Measurements from ENCODE around the gene SPHK2.
A peak's percentile ranks its signal among the peaks of the same experiment; 100 is the strongest.
"Not testable (repeated sequence)": the region's sequence is repeated elsewhere in the genome, so short reads cannot be mapped to it uniquely, and the experiment has no call there.

The SPHK2 gene

GRCh38 chr19:48660852-48661710 lies 41.8 kb downstream of the SPHK2 start:
- DNase-seq (ENCODE audit: low read depth in 2 of 2), result peak; percentile 53 to 63

GRCh38 chr19:48661711-48662090 lies 42.4 kb downstream of the SPHK2 start:
- no peak for DNase-seq (ENCODE audit: low read depth in 2 of 2)

- no peak for DNase-seq (ENCODE audit: low read depth in 2 of 2)
Observed at GRCh38 chr19:48663667-48664066, 44.4 kb downstream of the SPHK2 start.

GRCh38 chr19:48664476-48664875 lies 45.2 kb downstream of the SPHK2 start:
- no peak for DNase-seq (ENCODE audit: low read depth in 2 of 2)

- DNase-seq (ENCODE audit: low read depth in 2 of 2), result no peak
Observed at GRCh38 chr19:48665786-48666185, 46.5 kb downstream of the SPHK2 start.

- DNase-seq (ENCODE audit: low read depth in 2 of 2), result no peak
Observed at GRCh38 chr19:48668332-48668731, 49.0 kb downstream of the SPHK2 start.

GRCh38 chr19:48668761-48669160 lies 49.5 kb downstream of the SPHK2 start:
- DNase-seq (ENCODE audit: low read depth in 2 of 2), result no peak

- DNase-seq (ENCODE audit: low read depth in 2 of 2), result no peak
Observed at GRCh38 chr19:48669903-48670668, 50.8 kb downstream of the SPHK2 start.

- DNase-seq (ENCODE audit: low read depth in 2 of 2), result no peak
Observed at GRCh38 chr19:48670699-48671445, 51.6 kb downstream of the SPHK2 start.

- DNase-seq (ENCODE audit: low read depth in 2 of 2), result no peak
Observed at GRCh38 chr19:48671446-48671995, 52.2 kb downstream of the SPHK2 start.

- no peak for DNase-seq (ENCODE audit: low read depth in 2 of 2)
Observed at GRCh38 chr19:48672994-48673393, 53.7 kb downstream of the SPHK2 start, which contains the start of gene NTN5. Gene NTN5, minus strand, starts transcription at chr19:48673017. Its CDS starts 2,031 bp downstream, at chr19:48670986.

- no peak for DNase-seq (ENCODE audit: low read depth in 2 of 2)
Observed at GRCh38 chr19:48673436-48674100, 54.3 kb downstream of the SPHK2 start.

GRCh38 chr19:48674216-48674809 lies 55.0 kb downstream of the SPHK2 start:
- DNase-seq (ENCODE audit: low read depth in 2 of 2), result no peak

- peak; percentile 26 to 44 for DNase-seq (ENCODE audit: low read depth in 2 of 2)
Observed at GRCh38 chr19:48674921-48675824, 55.9 kb downstream of the SPHK2 start.

GRCh38 chr19:48676487-48676886 lies 57.2 kb downstream of the SPHK2 start:
- no peak for DNase-seq (ENCODE audit: low read depth in 2 of 2)

GRCh38 chr19:48676887-48677286 lies 57.6 kb downstream of the SPHK2 start:
- DNase-seq (ENCODE audit: low read depth in 2 of 2), result no peak

GRCh38 chr19:48678201-48678600 lies 58.9 kb downstream of the SPHK2 start:
- no peak for DNase-seq (ENCODE audit: low read depth in 2 of 2)

- not testable (repeated sequence) for DNase-seq (ENCODE audit: low read depth in 2 of 2)
Observed at GRCh38 chr19:48680006-48680405, 60.7 kb downstream of the SPHK2 start.

Data from stimulated activated CD8-positive, alpha-beta memory T cell treated with anti-CD3 and anti-CD28 coated beads, Interleukin-15, amount 100 ng/mL, for 4 hours (primary cell).